HCT116 (cell line): ENCODE results near the gene RIT2. TPM values are rescaled to one million over a fixed set of nuclear protein-coding genes. Genes with fewer than 3 reads are reported as not detected.

Experiments
- ATAC-seq: fragments of 200-7000 bp; cut with Tn5 transposase; 2 replicates; pipeline ENCODE4 v1.9.1; 2020; ENCODE audit warnings: mild to moderate bottlenecking, moderate library complexity
- BruUV-seq: library from RNA; stranded (reverse); fragments of 400-500 nt; replicated peaks from 2 replicates; lab custom pipeline; 2021; lab: Mats Ljungman, UMichigan
- CTCF ChIA-PET: fragments of 300-600 bp; sonication (Branson Sonifier 250); formaldehyde crosslinking; loops from one replicate; lab custom pipeline; 2021; ENCODE audit warnings: antibody characterized with exemption; lab: Charles Lee
- POLR2A ChIA-PET: fragments of 300-600, 350-600 bp; sonication (Branson Sonifier 250); formaldehyde crosslinking; loops from one replicate; lab custom pipeline; 2021; ENCODE audit warnings: antibody characterized with exemption; lab: Charles Lee
- RAD21 ChIA-PET, 2 experiments: fragments of 300-600 bp; sonication (Branson Sonifier 250); formaldehyde crosslinking; loops; one replicate each; lab custom pipeline; 2023; ENCODE audit warnings: low total read pairs in 2 of 2; ENCODE audit not compliant: uncharacterized antibody in 2 of 2, unreplicated experiment in 2 of 2, low non-redundant PET in 1 of 2; lab: Charles Lee
- DNase-seq: peaks from one replicate; pipeline ENCODE4 v3.0.0-alpha.2; 2010; ENCODE audit warnings: low read depth, low spot score
- H2AFZ ChIP-seq: fragments of 200-600 bp; shearing (Covaris generic), sonication (generic); 2 replicates; pipeline ENCODE4 v1.6.1; 2017; ENCODE audit warnings: low read depth, mixed run types, mixed read lengths, antibody characterized with exemption, low read length; ENCODE audit not compliant: poor library complexity, severe bottlenecking
- H3K27ac ChIP-seq: 2 replicates; pipeline ENCODE4 v1.5.1; 2012; ENCODE audit warnings: low read depth, low read length
- H3K27me3 ChIP-seq: fragments of 200-600 bp; sonication (generic); 2 replicates; pipeline ENCODE4 v1.6.1; 2016; ENCODE audit warnings: mixed run types, low read length, mixed read lengths; ENCODE audit not compliant: insufficient read depth
- H3K36me3 ChIP-seq, 2 experiments: fragments of 200-500 bp in 1 of 2; fragments of 200-600 bp in 1 of 2; sonication (Bioruptor generic) in 1 of 2; sonication (generic) in 1 of 2; 2 replicates each; pipeline versions ENCODE4 v1.5.1 to v1.6.1; 2014 to 2016; ENCODE audit warnings: low read length in 2 of 2, inconsistent platforms in 1 of 2, mixed read lengths in 1 of 2, mixed run types in 1 of 2; ENCODE audit not compliant: insufficient read depth in 2 of 2, control insufficient read depth in 1 of 2
- H3K4me1 ChIP-seq, 2 experiments: fragments of 200-600 bp in 1 of 2; sonication (generic) in 1 of 2; 2 replicates each; pipeline versions ENCODE4 v1.5.1 to v1.6.1; 2012 to 2017; ENCODE audit warnings: low read length in 2 of 2, inconsistent platforms in 1 of 2, mild to moderate bottlenecking in 1 of 2, mixed read lengths in 1 of 2, mixed run types in 1 of 2, moderate library complexity in 1 of 2; ENCODE audit not compliant: insufficient read depth in 2 of 2, control insufficient read depth in 1 of 2
- H3K4me2 ChIP-seq: fragments of 200-600 bp; sonication (generic); 2 replicates; pipeline ENCODE4 v1.6.1; 2017; ENCODE audit warnings: mixed run types, low read length, mixed read lengths
- H3K4me3 ChIP-seq, 2 experiments: fragments of 200-600 bp in 1 of 2; sonication (generic) in 1 of 2; replicated peaks in 1 of 2; 2 replicates each; pipeline ENCODE4 v1.5.1; 2011 to 2016; ENCODE audit warnings: low read length in 2 of 2, control low read depth in 1 of 2, low read depth in 1 of 2, mild to moderate bottlenecking in 1 of 2, mixed read lengths in 1 of 2, mixed run types in 1 of 2
- H3K79me2 ChIP-seq: fragments of 200-600 bp; sonication (generic); 2 replicates; pipeline ENCODE4 v1.6.1; 2017; ENCODE audit warnings: mild to moderate bottlenecking, mixed run types, low read length, moderate library complexity, mixed read lengths; ENCODE audit not compliant: insufficient read depth
- H3K9ac ChIP-seq: fragments of 200-600 bp; sonication (generic); 2 replicates; pipeline ENCODE4 v1.6.1; 2016; ENCODE audit warnings: low read length, mixed read lengths
- H3K9me2 ChIP-seq: fragments of 200-600 bp; sonication (generic), shearing (Covaris generic); 2 replicates; pipeline ENCODE4 v1.6.1; 2017; ENCODE audit warnings: mixed run types, mild to moderate bottlenecking, moderate library complexity; ENCODE audit not compliant: insufficient read depth
- H3K9me3 ChIP-seq, 2 experiments: fragments of 200-500 bp in 1 of 2; fragments of 200-600 bp in 1 of 2; sonication (Bioruptor generic) in 1 of 2; sonication (generic) in 1 of 2; 2 replicates each; pipeline ENCODE4 v1.6.1; 2014 to 2017; ENCODE audit warnings: low read length in 2 of 2, mixed read lengths in 2 of 2, inconsistent platforms in 1 of 2, low read depth in 1 of 2, mild to moderate bottlenecking in 1 of 2, mixed run types in 1 of 2, moderate library complexity in 1 of 2; ENCODE audit not compliant: control insufficient read depth in 1 of 2, insufficient read depth in 1 of 2
- H4K20me1 ChIP-seq: fragments of 200-600 bp; sonication (generic), shearing (Covaris generic); 2 replicates; pipeline ENCODE4 v1.6.1; 2017; ENCODE audit warnings: mixed run types, mild to moderate bottlenecking, moderate library complexity; ENCODE audit not compliant: insufficient read depth
- ATF3 ChIP-seq: IDR thresholded peaks from 2 replicates; pipeline ENCODE4 v1.6.1; 2012
- CBX3 ChIP-seq: IDR thresholded peaks from 2 replicates; pipeline ENCODE4 v1.6.1; 2012; ENCODE audit warnings: low read depth
- CEBPB ChIP-seq: IDR thresholded peaks from 2 replicates; pipeline ENCODE4 v1.6.1; 2012; ENCODE audit warnings: low read depth
- EGR1 ChIP-seq: IDR thresholded peaks from 2 replicates; pipeline ENCODE4 v1.6.1; 2012; ENCODE audit warnings: low read depth
- EZH2 ChIP-seq: fragments of 200-600 bp; sonication (generic); IDR thresholded peaks from 2 replicates; pipeline ENCODE4 v1.6.1; 2017; ENCODE audit warnings: antibody characterized with exemption, mixed run types
- EZH2phosphoT487 ChIP-seq: fragments of 200-600 bp; IDR thresholded peaks from 2 replicates; pipeline ENCODE4 v1.6.1; 2018; ENCODE audit warnings: antibody characterized with exemption, borderline replicate concordance
- FOSL1 ChIP-seq: IDR thresholded peaks from 2 replicates; pipeline ENCODE4 v1.6.1; 2012; ENCODE audit warnings: low read depth
- MAX ChIP-seq: IDR thresholded peaks from 2 replicates; pipeline ENCODE4 v1.6.1; 2012
- POLR2A ChIP-seq: IDR thresholded peaks from 2 replicates; pipeline ENCODE4 v1.7.0; 2011; ENCODE audit warnings: borderline replicate concordance; ENCODE audit not compliant: insufficient read depth, insufficient read length; ENCODE audit errors: extremely low read depth
- RAD21 ChIP-seq: IDR thresholded peaks from 2 replicates; pipeline ENCODE4 v1.6.1; 2012; ENCODE audit warnings: low read depth, mild to moderate bottlenecking
- SIN3A ChIP-seq: IDR thresholded peaks from 2 replicates; pipeline ENCODE4 v1.6.1; 2012; ENCODE audit warnings: low read depth
- SP1 ChIP-seq: IDR thresholded peaks from 2 replicates; pipeline ENCODE4 v1.6.1; 2012; ENCODE audit warnings: low read depth
- SRF ChIP-seq: IDR thresholded peaks from 2 replicates; pipeline ENCODE4 v1.6.1; 2012; ENCODE audit warnings: low read depth
- TCF7L2 ChIP-seq: IDR thresholded peaks from 2 replicates; pipeline ENCODE4 v1.7.0; 2011; ENCODE audit warnings: borderline replicate concordance, inconsistent platforms; ENCODE audit not compliant: insufficient read depth, insufficient read length; ENCODE audit errors: extremely low read depth
- YY1 ChIP-seq: IDR thresholded peaks from 2 replicates; pipeline ENCODE4 v1.6.1; 2011; ENCODE audit warnings: low read length, low read depth, moderate library complexity, mild to moderate bottlenecking; ENCODE audit not compliant: insufficient replicate concordance; ENCODE audit errors: extremely low read depth
- ZBTB33 ChIP-seq: IDR thresholded peaks from 2 replicates; pipeline ENCODE4 v1.6.1; 2011; ENCODE audit warnings: mild to moderate bottlenecking, low read length, moderate library complexity; ENCODE audit not compliant: insufficient replicate concordance; ENCODE audit errors: extremely low read depth
- ZFX ChIP-seq: fragments of 450-650 bp; IDR thresholded peaks from 2 replicates; pipeline ENCODE4 v1.6.1; 2017
- ZNF274 ChIP-seq: fragments of 200-500 bp; sonication (Bioruptor generic); IDR thresholded peaks from 2 replicates; pipeline ENCODE4 v1.6.1; 2014; ENCODE audit warnings: mild to moderate bottlenecking, low read depth, low read length, inconsistent platforms
- intact Hi-C: fragments of 100-400 bp; cut with micrococcal nuclease; formaldehyde crosslinking; loops from 2 replicates; pipeline ENCODE4 v1.10.0; 2022
- total RNA-seq: library from RNA; stranded (reverse); gene quantifications from one replicate; pipeline ENCODE4 v1.2.1, GENCODE V29; 2021; ENCODE audit not compliant: unreplicated experiment

The RIT2 gene
- total RNA-seq, 1 experiment from 2014 or later = not detected

GRCh38 chr18:42956287-42956686 lies 159.2 kb downstream of the RIT2 start:
- RAD21 ChIA-PET = no interaction called here

GRCh38 chr18:42954887-42955286 lies 160.6 kb downstream of the RIT2 start:
- Histone ChIP-seq H3K79me2 (no peaks in the 10 kb centered on the region), H3K9me3 (peaks cover 17 to 31% of the 10 kb centered on the region in 2 experiments; a peak in 3 of 4 replicates), H3K9me2 (no peaks in the 10 kb centered on the region), H3K4me1 (no peaks in the 10 kb centered on the region), H3K4me3 (no peak overlapping the region), H3K4me2 (no peak overlapping the region), H3K27ac (no peak overlapping the region), H3K36me3 (no peaks in the 10 kb centered on the region), H4K20me1 (no peaks in the 10 kb centered on the region), H3K27me3 (no peaks in the 10 kb centered on the region), H2AFZ (no peak overlapping the region), H3K9ac (no peak overlapping the region)
- POLR2A ChIA-PET = no interaction called here
- ATAC-seq = no peak
- no TSS peak for BruUV-seq
- RAD21 ChIA-PET = no interaction called here
- intact Hi-C loops = no loop called here
- CTCF ChIA-PET = no interaction called here
- no peak for DNase-seq
- TF ChIP-seq FOSL1 (no peak), MAX (no peak), ZBTB33 (no peak), EGR1 (no peak), ZFX (no peak), RAD21 (no peak), SRF (no peak), YY1 (no peak), ATF3 (no peak), SIN3A (no peak), ZNF274 (no peak), CBX3 (no peak), EZH2phosphoT487 (no peak), TCF7L2 (no peak), EZH2 (no peak), CEBPB (no peak), POLR2A (no peak), SP1 (no peak)

More at GRCh38 chr18:42956287-42956686, 159.2 kb downstream of the RIT2 start:
- no peak for TF ChIP-seq SRF
- H3K9me2 ChIP-seq = no peaks in the 10 kb centered on the region
- no peak overlapping the region for H3K27ac ChIP-seq
- peaks cover 12 to 31% of the 10 kb centered on the region in 2 experiments; a peak in 3 of 4 replicates for H3K9me3 ChIP-seq
- no peak for DNase-seq
- no peak overlapping the region for H2AFZ ChIP-seq
- H4K20me1 ChIP-seq = no peaks in the 10 kb centered on the region
- intact Hi-C loops = no loop called here
- no peaks in the 10 kb centered on the region for H3K36me3 ChIP-seq
- H3K4me3 ChIP-seq = no peak overlapping the region
- POLR2A ChIA-PET = no interaction called here
- H3K4me2 ChIP-seq = no peak overlapping the region
- no peak for ATAC-seq
- H3K4me1 ChIP-seq = no peaks in the 10 kb centered on the region
- BruUV-seq = no TSS peak
- CTCF ChIA-PET = no interaction called here
- H3K27me3 ChIP-seq = no peaks in the 10 kb centered on the region
- no peak overlapping the region for H3K9ac ChIP-seq
- no peaks in the 10 kb centered on the region for H3K79me2 ChIP-seq
